Kidney (tissue), 14 donors: ENCODE measurements around the gene CSPG4. TPM values are rescaled to one million over a fixed set of nuclear protein-coding genes. Genes with fewer than 3 reads are reported as not detected.

Experiments used
- DNase-seq, 5 donors: peaks; one replicate each; pipeline ENCODE4 v3.0.0-alpha.2; 2013 to 2020
- FAIRE-seq: peaks from 2 replicates; lab custom pipeline; 2012; peaks lifted over from hg19 to GRCh38; lab: Jason Lieb, UNC
- H3K27ac ChIP-seq, 2 donors: one replicate each; pipeline ENCODE4 v1.7.0; 2013; ENCODE audit warnings: low read depth in 2 of 2, low read length in 2 of 2, inconsistent platforms in 1 of 2
- H3K27me3 ChIP-seq: one replicate; pipeline ENCODE4 v1.7.1; 2013; ENCODE audit warnings: low read length, inconsistent platforms; ENCODE audit not compliant: control insufficient read depth, insufficient read depth
- H3K36me3 ChIP-seq, 3 donors: one replicate each; pipeline versions ENCODE4 v1.7.0 to v1.7.1; 2013; ENCODE audit warnings: low read length in 3 of 3, control low read depth in 1 of 3, inconsistent platforms in 1 of 3; ENCODE audit not compliant: insufficient read depth in 3 of 3, control insufficient read depth in 2 of 3
- H3K4me1 ChIP-seq, 3 donors: one replicate each; pipeline versions ENCODE4 v1.7.0 to v1.7.1; 2013; ENCODE audit warnings: low read length in 3 of 3, inconsistent platforms in 1 of 3, low read depth in 1 of 3; ENCODE audit not compliant: control insufficient read depth in 2 of 3, insufficient read depth in 2 of 3
- H3K4me3 ChIP-seq, 3 donors: one replicate each; pipeline versions ENCODE4 v1.7.0 to v1.8.1; 2013; ENCODE audit warnings: low read length in 3 of 3, control low read depth in 1 of 3, inconsistent platforms in 1 of 3
- H3K9ac ChIP-seq, 3 donors: one replicate each; pipeline versions ENCODE4 v1.7.0 to v1.7.1; 2013; ENCODE audit warnings: low read length in 3 of 3, control low read depth in 1 of 3, inconsistent platforms in 1 of 3
- H3K9me3 ChIP-seq, 3 donors: one replicate each; pipeline versions ENCODE4 v1.7.0 to v1.7.1; 2013; ENCODE audit warnings: low read length in 3 of 3, control low read depth in 1 of 3, inconsistent platforms in 1 of 3; ENCODE audit not compliant: control insufficient read depth in 2 of 3, insufficient read depth in 1 of 3
- intact Hi-C: fragments of 100-400 bp; cut with DNase I; formaldehyde crosslinking; loops from one replicate; pipeline ENCODE4 v1.11.1; 2022
- polyA plus RNA-seq: library from polyadenylated mRNA; stranded (reverse); fragments of 350-450 nt; fragmentation: Illumina TruSeq; extraction: RNeasy Lipid Tissue Mini Kit (QIAGEN cat#74804); gene quantifications from one replicate; pipeline ENCODE4 v1.2.3, GENCODE V29; 2014; ENCODE audit warnings: low read depth, low replicate concordance; ENCODE audit not compliant: insufficient read depth
- total RNA-seq: library from RNA; stranded (reverse); fragmentation: NEBNext Ultra II Directional; extraction: Animal tissue kit (Norgen Biotek cat#: 25700); gene quantifications from one replicate; pipeline ENCODE4 v1.2.1, GENCODE V29; 2021
- TF ChIP-seq, protein P1 (sequence below): IDR thresholded peaks from 3 replicates; pipeline ENCODE4 v1.5.1; 2012; ENCODE audit warnings: mild to moderate bottlenecking, moderate library complexity, borderline replicate concordance; ENCODE audit not compliant: insufficient read depth; ENCODE audit errors: extremely low read depth
- donor health status: control.
- donor health status: control.
- donor health status: control.
- donor health status: control.
- donor health status: control.
- donor health status: DM: yes; HTN: yes; CAD: no.
- donor health status: Normal renal cell carcinoma (clear cell type).

The CSPG4 gene
- total and polyA plus RNA-seq, 2 donors from 2014 or later = 4.4 to 30.7 TPM

DNA sequence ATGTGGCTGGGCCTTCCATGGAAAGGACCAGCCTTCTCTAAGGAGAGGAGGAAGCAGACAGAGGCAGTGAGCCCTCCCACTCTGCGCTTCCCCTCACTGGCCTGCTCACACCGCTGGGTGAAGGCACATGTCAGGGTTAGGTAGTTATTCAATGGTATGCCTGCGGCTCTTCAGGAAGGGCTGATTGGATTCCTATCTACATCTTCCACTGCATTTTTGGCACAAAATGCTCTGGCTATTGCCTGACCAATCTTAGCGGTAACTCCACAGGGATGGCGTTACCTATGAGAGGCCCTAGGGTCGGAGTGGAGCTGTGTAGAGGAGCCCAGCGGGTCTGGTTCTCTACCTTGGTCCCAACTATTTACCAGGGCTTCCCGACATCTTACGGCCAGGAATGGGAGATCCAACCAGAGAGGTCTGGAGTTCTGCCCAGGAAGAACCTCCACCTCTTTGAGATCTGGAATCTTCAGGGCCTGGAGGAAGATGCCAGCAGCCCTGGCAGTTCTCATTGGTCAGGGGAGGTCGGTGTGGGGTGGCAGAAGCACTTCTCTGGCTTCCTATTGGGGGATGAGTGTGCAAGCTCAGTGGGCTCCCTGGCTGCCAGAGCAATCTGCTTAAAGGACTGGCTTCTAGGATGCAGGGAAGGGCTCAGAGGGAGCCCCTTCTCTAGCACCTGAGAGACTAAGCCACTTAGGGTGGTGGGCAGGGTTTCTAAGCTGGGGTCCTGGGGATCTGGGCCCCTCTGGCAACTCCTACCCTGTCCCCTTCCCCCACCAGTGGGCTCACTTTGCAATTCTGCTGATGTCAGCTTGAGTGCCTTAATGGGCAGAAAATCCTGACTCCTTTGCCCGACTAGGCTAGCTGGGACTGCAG lies 40.7 kb downstream of the CSPG4 start:
- H3K27me3 ChIP-seq = no peaks in the 10 kb centered on the region
- no peak overlapping the region for H3K9ac ChIP-seq
- H3K27ac ChIP-seq = no peak overlapping the region
- intact Hi-C loops = no loop called here
- no peak overlapping the region for H3K4me3 ChIP-seq
- no peaks in the 10 kb centered on the region for H3K9me3 ChIP-seq
- FAIRE-seq = no peak
- H3K36me3 ChIP-seq = no peaks in the 10 kb centered on the region
- no peak for DNase-seq
- H3K4me1 ChIP-seq = peaks cover 0 to 16% (median 3%) of the 10 kb centered on the region in 3 donors
- TF ChIP-seq, protein P1, sequence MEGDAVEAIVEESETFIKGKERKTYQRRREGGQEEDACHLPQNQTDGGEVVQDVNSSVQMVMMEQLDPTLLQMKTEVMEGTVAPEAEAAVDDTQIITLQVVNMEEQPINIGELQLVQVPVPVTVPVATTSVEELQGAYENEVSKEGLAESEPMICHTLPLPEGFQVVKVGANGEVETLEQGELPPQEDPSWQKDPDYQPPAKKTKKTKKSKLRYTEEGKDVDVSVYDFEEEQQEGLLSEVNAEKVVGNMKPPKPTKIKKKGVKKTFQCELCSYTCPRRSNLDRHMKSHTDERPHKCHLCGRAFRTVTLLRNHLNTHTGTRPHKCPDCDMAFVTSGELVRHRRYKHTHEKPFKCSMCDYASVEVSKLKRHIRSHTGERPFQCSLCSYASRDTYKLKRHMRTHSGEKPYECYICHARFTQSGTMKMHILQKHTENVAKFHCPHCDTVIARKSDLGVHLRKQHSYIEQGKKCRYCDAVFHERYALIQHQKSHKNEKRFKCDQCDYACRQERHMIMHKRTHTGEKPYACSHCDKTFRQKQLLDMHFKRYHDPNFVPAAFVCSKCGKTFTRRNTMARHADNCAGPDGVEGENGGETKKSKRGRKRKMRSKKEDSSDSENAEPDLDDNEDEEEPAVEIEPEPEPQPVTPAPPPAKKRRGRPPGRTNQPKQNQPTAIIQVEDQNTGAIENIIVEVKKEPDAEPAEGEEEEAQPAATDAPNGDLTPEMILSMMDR = no peak

DNA sequence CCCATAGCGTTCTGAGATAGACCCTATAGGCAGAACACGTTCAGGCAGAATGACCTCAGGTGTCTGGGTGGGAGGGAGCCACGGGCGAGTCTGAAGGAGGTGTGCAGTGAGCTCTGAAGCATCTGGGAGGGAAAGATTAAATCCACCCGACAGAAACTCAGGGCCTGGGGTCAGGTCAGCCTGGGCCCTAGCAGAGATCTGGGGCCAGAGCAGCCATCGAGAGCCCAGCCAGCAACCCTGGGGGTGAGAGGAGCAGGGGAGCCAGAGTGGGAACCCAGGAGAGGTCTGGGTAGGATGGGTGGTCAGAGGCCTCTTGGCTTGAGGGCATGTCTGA lies 42.8 kb downstream of the CSPG4 start:
- TF ChIP-seq, protein P1 = no peak
- H3K9ac ChIP-seq = no peak overlapping the region
- H3K27ac ChIP-seq = no peak overlapping the region
- intact Hi-C loops = no loop called here
- no peaks in the 10 kb centered on the region for H3K36me3 ChIP-seq
- H3K4me3 ChIP-seq = no peak overlapping the region
- H3K9me3 ChIP-seq = no peaks in the 10 kb centered on the region
- DNase-seq (no peak), FAIRE-seq (no peak)
- H3K4me1 ChIP-seq = peaks cover 0 to 19% (median 3%) of the 10 kb centered on the region in 3 donors
- H3K27me3 ChIP-seq = no peaks in the 10 kb centered on the region

DNA sequence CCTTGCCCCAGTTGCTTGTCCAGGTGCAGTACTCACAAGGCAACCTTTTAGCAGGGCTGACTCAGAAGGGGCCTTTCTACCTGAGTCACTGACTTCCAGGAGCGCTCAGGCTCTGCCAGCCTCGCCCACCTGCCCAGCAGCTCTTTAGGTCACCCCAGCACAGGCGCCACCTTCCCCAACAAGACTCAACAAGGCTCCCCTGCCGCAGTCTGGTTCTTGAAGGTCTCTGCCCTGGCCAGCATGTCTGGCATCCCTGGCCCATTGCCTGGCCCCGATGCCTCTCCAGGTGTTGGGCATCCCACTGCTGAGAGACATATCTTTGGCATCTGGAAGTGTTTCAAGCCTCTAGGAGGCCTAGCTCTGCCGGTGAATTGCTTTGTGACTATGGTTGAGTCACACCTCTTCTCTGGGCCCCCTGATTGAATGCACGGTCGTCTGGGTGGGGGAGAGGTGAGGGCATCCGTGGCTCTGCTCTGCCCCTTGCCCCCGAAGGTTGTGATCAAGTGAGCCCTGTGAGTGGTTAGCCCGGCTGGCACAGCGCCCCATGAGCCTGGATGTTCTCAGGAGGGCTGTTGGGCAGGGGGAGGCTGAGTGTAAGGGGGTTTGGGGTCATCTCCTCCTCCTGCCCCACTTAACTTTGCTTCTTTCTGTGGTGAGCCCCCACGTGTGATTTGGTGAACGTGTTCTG lies 43.3 kb downstream of the CSPG4 start:
- H3K27me3 ChIP-seq = no peaks in the 10 kb centered on the region
- DNase-seq = no peak
- peaks cover 0 to 16% (median 3%) of the 10 kb centered on the region in 3 donors for H3K4me1 ChIP-seq
- H3K4me3 ChIP-seq = no peak overlapping the region
- H3K27ac ChIP-seq = no peak overlapping the region
- no peaks in the 10 kb centered on the region for H3K9me3 ChIP-seq
- no peaks in the 10 kb centered on the region for H3K36me3 ChIP-seq
- no peak for FAIRE-seq
- TF ChIP-seq, protein P1 = no peak
- intact Hi-C loops = no loop called here
- H3K9ac ChIP-seq = no peak overlapping the region
